GM12874 (cell line): Measurements from ENCODE around the gene CCDC77.
A peak's percentile ranks its signal among the peaks of the same experiment; 100 is the strongest.

ENCODE experiments used
- CTCF ChIP-seq: IDR thresholded peaks from 2 replicates; pipeline ENCODE4 v1.5.1; 2011; ENCODE audit warnings: low read depth, mild to moderate bottlenecking, control low read depth, low read length, moderate library complexity; ENCODE audit not compliant: insufficient read depth

The CCDC77 gene

DNA sequence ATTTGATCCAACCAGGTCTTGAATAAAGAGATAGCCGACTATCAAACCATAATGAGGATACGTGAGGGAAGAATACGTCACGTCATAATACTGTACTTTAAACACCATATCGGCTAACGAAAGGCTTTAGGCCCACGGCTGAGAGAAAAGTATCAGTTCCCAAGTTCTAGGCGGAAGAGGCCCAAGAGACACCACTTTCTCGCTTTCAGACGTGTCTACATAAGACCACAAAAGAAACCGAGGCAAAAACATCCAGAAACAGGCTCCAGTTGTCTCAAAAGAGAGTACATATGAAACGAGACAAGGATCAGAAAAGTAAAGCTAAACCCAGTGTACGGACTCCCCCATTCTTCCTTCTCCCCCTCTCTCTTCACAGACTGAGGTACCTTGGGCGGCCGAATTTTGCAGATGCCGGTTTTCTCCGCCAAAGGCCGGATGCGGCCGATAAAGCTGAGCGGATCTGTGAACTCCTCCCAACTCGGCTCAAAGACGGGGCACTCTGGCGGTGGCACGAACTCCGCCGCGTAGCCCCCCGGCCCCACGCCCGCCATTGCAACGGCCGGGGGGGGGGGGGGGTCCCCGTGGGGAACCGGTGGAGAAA is 12.8 kb upstream of the CCDC77 start:
- TF ChIP-seq CTCF, result no peak

- no peak for TF ChIP-seq CTCF
Observed at GRCh38 chr12:389142-390096, 12.0 kb upstream of the CCDC77 start, which contains the start of gene KDM5A. TSS of gene KDM5A (minus strand) at chr12:389320. CDS start at chr12:389091, 229 bp downstream.

DNA sequence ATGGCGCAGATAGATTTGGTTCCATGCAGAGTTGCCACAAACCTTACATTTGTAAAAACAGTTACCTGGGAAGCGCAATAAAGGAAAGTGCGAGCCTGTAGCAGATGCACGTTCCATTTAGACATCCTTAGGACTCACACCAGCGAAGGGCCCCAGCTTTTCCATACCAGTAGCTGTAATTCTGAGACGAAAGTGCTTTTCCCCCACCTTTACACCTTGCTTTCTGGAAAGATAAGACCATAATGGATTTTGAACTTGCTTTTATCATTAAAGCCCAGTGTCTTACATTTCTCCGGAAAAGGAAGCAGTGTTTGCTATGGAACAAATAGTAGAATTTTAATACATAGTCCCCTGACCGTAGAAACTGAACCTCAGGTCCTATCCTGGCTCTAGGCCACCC is 616 bp upstream of the CCDC77 start:
- TF ChIP-seq CTCF, result no peak

GRCh38 chr12:402029-402389 is 565 bp downstream of the CCDC77 start:
- peak; percentile 20; the same call in 1 of the 2 replicates for TF ChIP-seq CTCF

- no peak for TF ChIP-seq CTCF
Observed at GRCh38 chr12:414859-415258, 13.4 kb downstream of the CCDC77 start.

- no peak for TF ChIP-seq CTCF
Observed at GRCh38 chr12:418432-418831, 17.0 kb downstream of the CCDC77 start.

DNA sequence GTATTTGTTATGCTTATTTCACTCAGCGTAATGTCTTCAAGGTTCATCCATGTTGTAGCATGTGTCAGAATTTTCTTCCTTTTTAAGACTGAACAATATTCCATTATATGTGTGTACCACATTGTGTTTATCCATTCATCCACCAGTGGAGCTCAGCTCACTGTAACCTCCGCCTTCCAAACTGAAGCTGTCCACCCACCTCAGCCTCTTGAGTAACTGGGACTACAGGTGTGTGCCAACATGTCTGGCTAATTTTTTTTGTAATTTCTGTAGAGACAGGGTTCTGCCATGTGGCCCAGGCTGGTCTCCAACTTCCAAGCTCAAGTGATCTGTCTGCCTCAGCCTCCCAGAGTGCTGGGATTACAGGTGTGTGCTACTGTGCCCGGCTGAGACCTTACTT is 21.1 kb downstream of the CCDC77 start:
- TF ChIP-seq CTCF, result no peak
